Endothelial cell of umbilical vein (primary cell): ENCODE data around the gene TBC1D9.
A peak's percentile ranks its signal among the peaks of the same experiment; 100 is the strongest.

Experiments used
- CTCF ChIP-seq, 2 donors: IDR thresholded peaks; 1 replicate in 1 of 2; 2 replicates in 1 of 2; pipeline ENCODE4 v1.5.1; 2011; ENCODE audit warnings: low read length in 2 of 2, mild to moderate bottlenecking in 2 of 2, moderate library complexity in 2 of 2, control low read depth in 1 of 2, inconsistent platforms in 1 of 2, low read depth in 1 of 2; ENCODE audit not compliant: insufficient read depth in 1 of 2; ENCODE audit errors: extremely low read depth in 1 of 2
- EZH2 ChIP-seq: IDR thresholded peaks from 2 replicates; pipeline ENCODE4 v1.6.1; 2012; ENCODE audit warnings: borderline replicate concordance, low read depth, mild to moderate bottlenecking, moderate library complexity, low read length, inconsistent platforms; ENCODE audit not compliant: severe bottlenecking
- FOS ChIP-seq: IDR thresholded peaks from 2 replicates; pipeline ENCODE4 v1.6.1; 2011; ENCODE audit warnings: mild to moderate bottlenecking, low read length, moderate library complexity, borderline replicate concordance; ENCODE audit not compliant: insufficient read depth
- GATA2 ChIP-seq: IDR thresholded peaks from 2 replicates; pipeline ENCODE4 v1.7.0; 2011; ENCODE audit warnings: low read depth, mild to moderate bottlenecking, moderate library complexity, mixed read lengths, low read length; ENCODE audit not compliant: insufficient read length, insufficient read depth
- MAX ChIP-seq: IDR thresholded peaks from 2 replicates; pipeline ENCODE4 v1.6.1; 2011; ENCODE audit not compliant: insufficient read depth, insufficient read length
- MYC ChIP-seq: IDR thresholded peaks from one replicate; pipeline ENCODE4 v1.6.1; 2011; ENCODE audit warnings: mild to moderate bottlenecking, low read depth, low read length
- POLR2A ChIP-seq: IDR thresholded peaks from 2 replicates; pipeline ENCODE4 v1.6.1; 2012; ENCODE audit warnings: low read depth, mild to moderate bottlenecking, control low read depth, low read length
- POLR2AphosphoS5 ChIP-seq: IDR thresholded peaks from 2 replicates; pipeline ENCODE4 v1.6.1; 2012; ENCODE audit warnings: low read depth, mild to moderate bottlenecking, control low read depth, low read length, moderate library complexity; ENCODE audit not compliant: insufficient read depth

GRCh38 chr4:140706665-140707064, 49.5 kb downstream of the TBC1D9 start:
- TF ChIP-seq CTCF (IDR thresholded peaks at IDR 0.05; ENCODE audit: extremely low read depth in 1 of 2, insufficient read depth in 1 of 2, low read depth in 1 of 2, low read length in 2 of 2) (no peak), MAX (no peak), EZH2 (no peak), POLR2AphosphoS5 (no peak), MYC (no peak), POLR2A (no peak), GATA2 (no peak), FOS (peak; percentile 2)
